H1 (cell line): ENCODE measurements around the gene DIP2C. TPM values are rescaled to one million over a fixed set of nuclear protein-coding genes. Genes with fewer than 3 reads are reported as not detected.

Experiments
- CTCF ChIA-PET: fragments of 300-600 bp; sonication (Branson Sonifier 250); formaldehyde crosslinking; loops from one replicate; lab custom pipeline; 2021; ENCODE audit not compliant: partially characterized antibody; lab: Charles Lee
- POLR2A ChIA-PET: fragments of 300-600 bp; sonication (Branson Sonifier 250); formaldehyde crosslinking; loops from one replicate; lab custom pipeline; 2021; ENCODE audit warnings: inconsistent platforms; ENCODE audit not compliant: partially characterized antibody; lab: Charles Lee
- DNase-seq, 2 experiments: peaks; one replicate each; pipeline versions ENCODE4 v3.0.0 to v3.0.0-alpha.2; 2010 to 2022; ENCODE audit warnings: low spot score in 2 of 2, low read depth in 1 of 2, mixed read lengths in 1 of 2
- FAIRE-seq: peaks from 2 replicates; lab custom pipeline; 2011; peaks lifted over from hg19 to GRCh38; lab: Jason Lieb, UNC
- H2AFZ ChIP-seq: 2 replicates; pipeline ENCODE4 v1.8.1; 2012; ENCODE audit warnings: low read length, inconsistent platforms
- H2AK5ac ChIP-seq: 2 replicates; pipeline ENCODE4 v1.6.1; 2013; ENCODE audit warnings: low read depth, low read length
- H2BK120ac ChIP-seq: replicated peaks from 2 replicates; pipeline ENCODE3; 2013; ENCODE audit warnings: low read depth, low read length, inconsistent platforms
- H2BK12ac ChIP-seq: 2 replicates; pipeline ENCODE4 v1.6.1; 2013; ENCODE audit warnings: low read depth, low read length
- H2BK15ac ChIP-seq: 2 replicates; pipeline ENCODE4 v1.6.1; 2013; ENCODE audit warnings: low read length
- H2BK20ac ChIP-seq: 2 replicates; pipeline ENCODE4 v1.6.1; 2013; ENCODE audit warnings: low read length
- H2BK5ac ChIP-seq: 2 replicates; pipeline ENCODE4 v1.6.1; 2013; ENCODE audit warnings: low read depth, low read length
- H3K14ac ChIP-seq: 2 replicates; pipeline ENCODE4 v1.6.1; 2013; ENCODE audit warnings: inconsistent platforms; ENCODE audit not compliant: insufficient read length
- H3K18ac ChIP-seq: 2 replicates; pipeline ENCODE4 v1.6.1; 2013; ENCODE audit warnings: low read length; ENCODE audit errors: extremely low read depth
- H3K23ac ChIP-seq: 2 replicates; pipeline ENCODE4 v1.6.1; 2013; ENCODE audit warnings: inconsistent platforms; ENCODE audit not compliant: insufficient read length
- H3K23me2 ChIP-seq: 2 replicates; pipeline ENCODE4 v1.6.1; 2013; ENCODE audit warnings: low read depth, low read length
- H3K27ac ChIP-seq: 2 replicates; pipeline ENCODE4 v1.6.1; 2011; ENCODE audit warnings: low read depth, low read length, inconsistent platforms
- H3K27me3 ChIP-seq, 4 experiments: replicated peaks in 1 of 4; 1 replicate in 1 of 4; 2 replicates in 3 of 4; pipeline versions ENCODE4 v1.6.1 to v1.8.1; 2011 to 2013; ENCODE audit warnings: low read length in 3 of 4, mild to moderate bottlenecking in 3 of 4, inconsistent platforms in 2 of 4, mixed read lengths in 2 of 4, moderate library complexity in 1 of 4; ENCODE audit not compliant: control insufficient read depth in 3 of 4, insufficient read depth in 3 of 4; ENCODE audit errors: extremely low read depth in 1 of 4
- H3K36me3 ChIP-seq, 4 experiments: 2 replicates each; pipeline versions ENCODE4 v1.6.1 to v1.8.1; 2011 to 2013; ENCODE audit warnings: mild to moderate bottlenecking in 4 of 4, low read length in 3 of 4, moderate library complexity in 2 of 4, control low read depth in 1 of 4, inconsistent platforms in 1 of 4; ENCODE audit not compliant: insufficient read depth in 4 of 4, control insufficient read depth in 2 of 4
- H3K4ac ChIP-seq: replicated peaks from 2 replicates; pipeline ENCODE3; 2013; ENCODE audit warnings: low read length, low read depth, mixed read lengths, inconsistent platforms; ENCODE audit not compliant: insufficient read length
- H3K4me1 ChIP-seq, 4 experiments: replicated peaks in 1 of 4; 1 replicate in 1 of 4; 2 replicates in 3 of 4; pipeline versions ENCODE4 v1.6.1 to v1.8.1; 2011 to 2013; ENCODE audit warnings: low read length in 3 of 4, inconsistent platforms in 2 of 4, mixed read lengths in 1 of 4; ENCODE audit not compliant: insufficient read depth in 4 of 4, control insufficient read depth in 3 of 4
- H3K4me2 ChIP-seq, 2 experiments: 2 replicates each; pipeline versions ENCODE4 v1.6.1 to v1.8.1; 2011 to 2013; ENCODE audit warnings: low read depth in 2 of 2, low read length in 2 of 2, control low read depth in 1 of 2, inconsistent platforms in 1 of 2, mild to moderate bottlenecking in 1 of 2; ENCODE audit not compliant: insufficient read depth in 1 of 2
- H3K4me3 ChIP-seq, 4 experiments: fragments of 200-600, 300-600 bp in 1 of 4; sonication (generic), shearing (Covaris generic), sonication (Bioruptor Twin) in 1 of 4; 2 replicates each; pipeline versions ENCODE4 v1.5.1 to v1.8.1; 2011 to 2016; ENCODE audit warnings: low read length in 4 of 4, low read depth in 3 of 4, control low read depth in 2 of 4, inconsistent platforms in 2 of 4, mild to moderate bottlenecking in 2 of 4, mixed read lengths in 1 of 4, moderate library complexity in 1 of 4; ENCODE audit not compliant: insufficient read depth in 2 of 4; ENCODE audit errors: extremely low read depth in 1 of 4
- H3K56ac ChIP-seq: replicated peaks from 2 replicates; pipeline ENCODE3; 2013; ENCODE audit warnings: low read depth, mild to moderate bottlenecking, mixed read lengths, low read length, inconsistent platforms; ENCODE audit not compliant: insufficient read length
- H3K79me1 ChIP-seq: 2 replicates; pipeline ENCODE4 v1.6.1; 2013; ENCODE audit warnings: low read depth, low read length, control low read depth
- H3K79me2 ChIP-seq, 2 experiments: 2 replicates each; pipeline versions ENCODE4 v1.6.1 to v1.8.1; 2012 to 2013; ENCODE audit warnings: low read length in 2 of 2, mild to moderate bottlenecking in 2 of 2, inconsistent platforms in 1 of 2; ENCODE audit not compliant: insufficient read depth in 2 of 2, control insufficient read depth in 1 of 2
- H3K9ac ChIP-seq, 4 experiments: replicated peaks in 1 of 4; 1 replicate in 1 of 4; 2 replicates in 3 of 4; pipeline versions ENCODE4 v1.6.1 to v1.8.1; 2011 to 2013; ENCODE audit warnings: low read depth in 3 of 4, low read length in 3 of 4, control low read depth in 2 of 4, mild to moderate bottlenecking in 2 of 4, moderate library complexity in 2 of 4, inconsistent platforms in 1 of 4; ENCODE audit errors: extremely low read depth in 1 of 4
- H3K9me3 ChIP-seq, 2 experiments: 2 replicates each; pipeline versions ENCODE4 v1.6.1 to v1.8.1; 2012 to 2013; ENCODE audit warnings: mild to moderate bottlenecking in 2 of 2, moderate library complexity in 2 of 2, control low read depth in 1 of 2, inconsistent platforms in 1 of 2, low read depth in 1 of 2, low read length in 1 of 2, mixed read lengths in 1 of 2; ENCODE audit not compliant: insufficient read depth in 2 of 2
- H4K20me1 ChIP-seq, 2 experiments: replicated peaks in 1 of 2; 2 replicates each; pipeline versions ENCODE3 to v1.8.1; 2011 to 2013; ENCODE audit warnings: inconsistent platforms in 2 of 2, low read length in 2 of 2, mild to moderate bottlenecking in 1 of 2; ENCODE audit not compliant: insufficient read depth in 2 of 2, control insufficient read depth in 1 of 2
- H4K5ac ChIP-seq: 2 replicates; pipeline ENCODE4 v1.6.1; 2013; ENCODE audit warnings: low read length, low read depth, mixed read lengths, inconsistent platforms; ENCODE audit not compliant: insufficient read length
- H4K8ac ChIP-seq: 2 replicates; pipeline ENCODE4 v1.8.0; 2013; ENCODE audit warnings: mild to moderate bottlenecking, moderate library complexity, low read length, inconsistent platforms; ENCODE audit not compliant: insufficient read depth; ENCODE audit errors: extremely low read depth
- H4K91ac ChIP-seq: replicated peaks from 2 replicates; pipeline ENCODE3; 2013; ENCODE audit warnings: low read length, mixed read lengths, inconsistent platforms; ENCODE audit not compliant: insufficient read length
- ATF2 ChIP-seq: IDR thresholded peaks from 2 replicates; pipeline ENCODE4 v1.6.1; 2012; ENCODE audit warnings: low read length, inconsistent platforms
- ATF3 ChIP-seq: IDR thresholded peaks from 2 replicates; pipeline ENCODE4 v1.6.1; 2011; ENCODE audit warnings: low read depth, mild to moderate bottlenecking, low read length; ENCODE audit not compliant: insufficient read depth
- BACH1 ChIP-seq: IDR thresholded peaks from 2 replicates; pipeline ENCODE4 v1.6.1; 2012; ENCODE audit warnings: low read length, improper control_type of control experiment
- CHD1 ChIP-seq: IDR thresholded peaks from 2 replicates; pipeline ENCODE4 v1.6.1; 2012; ENCODE audit warnings: low read depth, low read length, improper control_type of control experiment
- EZH2 ChIP-seq: fragments of 200-600 bp; sonication (generic); IDR thresholded peaks from 2 replicates; pipeline ENCODE4 v1.7.1; 2012; ENCODE audit warnings: low read depth, mild to moderate bottlenecking, moderate library complexity, low read length, inconsistent platforms; ENCODE audit not compliant: severe bottlenecking
- GABPA ChIP-seq: IDR thresholded peaks from 2 replicates; pipeline ENCODE4 v1.6.1; 2011; ENCODE audit warnings: mild to moderate bottlenecking, low read length, moderate library complexity, borderline replicate concordance; ENCODE audit not compliant: insufficient read depth
- KDM1A ChIP-seq: fragments of 200-600, 300-600 bp; sonication (generic); IDR thresholded peaks from 2 replicates; pipeline ENCODE4 v1.7.1; 2016; ENCODE audit warnings: mild to moderate bottlenecking, low read length, borderline replicate concordance
- MAFK ChIP-seq: IDR thresholded peaks from 2 replicates; pipeline ENCODE4 v1.6.1; 2012; ENCODE audit warnings: low read depth, mild to moderate bottlenecking, improper control_type of control experiment, low read length
- RXRA ChIP-seq: IDR thresholded peaks from 2 replicates; pipeline ENCODE4 v1.6.1; 2011; ENCODE audit warnings: low read depth, mild to moderate bottlenecking, low read length, moderate library complexity; ENCODE audit not compliant: insufficient read depth
- TEAD4 ChIP-seq: IDR thresholded peaks from 2 replicates; pipeline ENCODE4 v1.6.1; 2012; ENCODE audit warnings: low read depth, low read length, inconsistent platforms, mixed read lengths
- WGBS, 2 experiments: shearing (Covaris generic) in 1 of 2; methylation state at CpG; one replicate each; pipeline versions ENCODE4 v1.1.6 to v1.1.7; 2013 to 2015; ENCODE audit warnings: low lambda C conversion rate in 2 of 2, mixed read lengths in 2 of 2, inconsistent platforms in 1 of 2, low coverage in 1 of 2, missing lambda C conversion rate in 1 of 2; ENCODE audit not compliant: insufficient replicate concordance in 2 of 2, insufficient coverage in 1 of 2, insufficient read length in 1 of 2; ENCODE audit errors: extremely low coverage in 1 of 2, missing lambda C conversion rate in 1 of 2; 5-methylcytosine and 5-hydroxymethylcytosine counted together
- polyA plus RNA-seq, 7 experiments: library from polyadenylated mRNA; depleted of rRNA in 3 of 7; stranded (reverse) in 5 of 7; unstranded in 2 of 7; fragments of >200 nt in 5 of 7; fragments of 200-250 nt in 2 of 7; gene quantifications; 1 replicate in 5 of 7; 2 replicates in 1 of 7; 4 replicates in 1 of 7; pipeline versions ENCODE4 v1.2.1 to v1.2.3, GENCODE V29; 2011 to 2013; ENCODE audit warnings: missing spikeins in 2 of 7, mixed read lengths in 2 of 7
- total RNA-seq: library from RNA; stranded (reverse); fragmentation: NEBNext Ultra II Directional; extraction: Animal tissue kit (Norgen Biotek cat#: 25700); gene quantifications from 2 replicates; pipeline ENCODE4 v1.2.1, GENCODE V29; 2021

DIP2C gene
- total and polyA plus RNA-seq, 2 of the 8 experiments (the other 6 are each of a cell fraction or from before 2014, with no cell fraction given), result 3.8 to 9.3 TPM

- Histone ChIP-seq H3K36me3 (no peaks in the 10 kb centered on the region), H2AFZ (no peak overlapping the region), H4K91ac (no peak overlapping the region), H3K14ac (no peak overlapping the region), H3K56ac (no peak overlapping the region), H3K4me3 (no peak overlapping the region), H3K9ac (no peak overlapping the region), H3K79me1 (peaks cover 9% of the 10 kb centered on the region), H2BK20ac (no peak overlapping the region), H2BK120ac (no peak overlapping the region), H3K4ac (no peak overlapping the region), H3K4me1 (no peaks in the 10 kb centered on the region; a peak in 1 of 7 replicates), H3K27me3 (no peaks in the 10 kb centered on the region; a peak in 1 of 7 replicates), H2BK12ac (no peak overlapping the region), H3K23ac (no peak overlapping the region), H4K5ac (no peak overlapping the region), H2BK5ac (no peak overlapping the region), H4K8ac (no peak overlapping the region), H2AK5ac (no peak overlapping the region), H3K27ac (no peak overlapping the region), H3K18ac (no peak overlapping the region), H4K20me1 (peaks cover 1 to 5% of the 10 kb centered on the region in 2 experiments), H2BK15ac (no peak overlapping the region), H3K4me2 (no peak overlapping the region), H3K23me2 (no peaks in the 10 kb centered on the region), H3K9me3 (no peaks in the 10 kb centered on the region), H3K79me2 (peaks cover 0 to 4% of the 10 kb centered on the region in 2 experiments; a peak in 1 of 4 replicates)
- FAIRE-seq, result no peak
- POLR2A ChIA-PET, result no interaction called here
- WGBS, 2 experiments, result 90% methylated on average over 10 of the region's 10 CpGs; no CpG with 5 or more reads in 1 of the 2 experiments
- no peak for DNase-seq
- CTCF ChIA-PET, result no interaction called here
- no peak for TF ChIP-seq KDM1A
- no peak for TF ChIP-seq GABPA
- no peak for TF ChIP-seq EZH2
- no peak for TF ChIP-seq ATF3
- no peak for TF ChIP-seq TEAD4
- TF ChIP-seq BACH1, result no peak
- no peak for TF ChIP-seq ATF2
- TF ChIP-seq RXRA, result no peak
- no peak for TF ChIP-seq CHD1
- no peak for TF ChIP-seq MAFK
Observed at GRCh38 chr10:590721-591120, 98.7 kb downstream of the DIP2C start.
